ENCODE results near the gene ANKRD55.
"Not testable (repeated sequence)": the region's sequence is repeated elsewhere in the genome, so short reads cannot be mapped to it uniquely, and the experiment has no call there.

Gene ANKRD55

DNA sequence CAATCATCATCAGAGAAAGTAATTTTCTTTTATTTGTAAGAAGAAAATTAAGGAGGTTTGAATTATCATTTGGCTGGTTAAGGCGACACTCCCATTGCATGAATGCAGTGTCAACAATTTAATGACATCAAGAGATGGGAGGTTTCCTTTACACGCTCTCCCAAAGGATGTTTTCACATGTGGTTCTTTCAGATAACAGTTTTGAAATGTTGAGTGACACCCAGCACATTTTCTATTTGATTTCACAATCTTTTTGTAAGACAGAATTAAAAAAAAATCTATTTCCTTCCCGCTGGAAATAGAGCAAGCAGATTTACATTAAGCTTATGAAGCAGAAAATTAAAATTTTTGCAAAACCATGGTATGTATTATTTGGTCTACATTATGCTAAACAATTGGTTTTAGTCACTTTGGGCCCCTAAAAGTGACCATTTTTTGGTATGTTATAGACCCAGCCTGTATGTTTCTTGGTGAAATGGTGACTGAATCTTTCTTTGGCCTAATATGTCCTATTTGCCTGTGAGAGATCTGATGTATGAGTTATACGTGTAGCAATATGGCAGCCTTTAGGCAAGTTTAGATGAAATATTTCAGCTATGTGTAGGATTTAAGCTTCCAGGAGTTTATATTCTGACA, 18.9 kb upstream of the ANKRD55 start:
- no peak for DNase-seq

DNA sequence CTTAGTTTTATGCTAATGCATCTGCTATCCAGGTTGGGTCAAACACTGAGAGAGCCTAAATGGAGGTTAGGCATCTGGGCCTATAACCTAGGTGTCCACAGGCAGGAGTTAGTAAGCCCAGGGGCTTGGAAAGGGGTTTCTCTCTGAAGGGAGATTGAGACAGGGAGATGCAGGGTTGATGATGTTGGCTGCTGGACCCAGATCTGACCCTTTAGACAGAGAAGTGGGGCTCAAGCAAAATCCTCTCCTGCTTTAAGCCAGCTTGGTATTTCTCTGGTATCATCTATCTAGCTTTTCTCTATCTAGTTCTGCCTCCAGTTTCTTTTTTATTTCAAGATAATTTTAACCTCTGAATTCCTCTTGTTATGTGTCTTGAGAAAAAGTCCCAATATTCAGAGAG, 18.3 kb upstream of the ANKRD55 start:
- DNase-seq = no peak

DNA sequence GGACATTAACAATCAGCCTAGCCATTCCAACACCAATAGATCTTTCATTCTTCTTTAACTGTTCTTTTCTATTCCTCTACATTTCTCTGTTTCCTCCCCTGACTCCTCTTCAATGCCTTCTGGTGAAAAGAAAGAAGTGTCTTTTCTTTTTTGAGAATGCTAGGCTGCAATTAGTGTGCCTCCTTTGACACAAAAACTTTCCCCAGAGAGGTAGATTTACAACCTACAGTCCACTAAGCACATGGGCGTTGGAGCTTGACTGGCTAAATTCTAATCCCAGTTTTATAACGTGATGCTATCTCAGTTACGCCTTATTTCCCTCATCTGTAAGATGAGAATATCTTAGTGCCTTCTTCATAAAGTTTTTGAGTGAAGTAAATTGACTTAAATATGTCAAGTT, 16.9 kb upstream of the ANKRD55 start:
- DNase-seq = no peak

DNA sequence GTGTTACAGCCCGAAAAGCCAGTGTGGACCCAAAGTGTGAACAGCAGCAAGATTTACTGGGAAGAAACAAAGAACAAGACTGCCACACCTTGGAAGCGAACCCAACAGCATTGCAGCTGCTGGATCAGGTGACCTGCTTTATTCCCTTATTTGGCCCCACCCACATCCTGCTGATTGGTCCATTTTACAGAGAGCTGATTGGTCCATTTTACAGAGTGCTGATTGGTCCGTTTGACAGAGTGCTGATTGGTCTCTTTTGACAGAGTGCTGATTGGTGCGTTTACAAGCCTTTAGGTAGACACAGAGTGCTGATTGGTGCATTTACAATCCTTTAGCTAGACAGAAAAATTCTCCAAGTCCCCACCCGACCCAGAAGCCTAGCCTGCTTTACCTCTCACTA, 16.0 kb upstream of the ANKRD55 start:
- DNase-seq = not testable (repeated sequence)

DNA sequence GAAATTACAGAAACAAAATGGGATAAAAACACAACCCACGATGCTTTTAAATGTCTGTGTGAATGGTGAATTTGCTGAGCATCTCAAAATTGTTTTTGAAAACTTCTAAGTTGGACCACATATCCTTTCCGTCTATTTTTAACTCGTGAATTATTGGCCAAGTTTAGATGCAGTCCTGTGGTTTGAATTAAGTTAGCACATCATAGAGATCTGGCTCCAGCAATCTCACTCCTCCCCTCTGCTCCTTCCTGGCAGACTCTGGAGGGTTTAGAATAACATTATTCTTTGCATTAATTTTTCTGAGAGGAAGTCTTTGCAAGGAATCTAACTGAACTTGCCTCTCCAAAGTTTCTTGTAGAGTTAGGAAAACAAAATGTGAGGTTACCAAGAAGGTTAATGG, 14.5 kb upstream of the ANKRD55 start:
- DNase-seq = peak; percentile 58

DNA sequence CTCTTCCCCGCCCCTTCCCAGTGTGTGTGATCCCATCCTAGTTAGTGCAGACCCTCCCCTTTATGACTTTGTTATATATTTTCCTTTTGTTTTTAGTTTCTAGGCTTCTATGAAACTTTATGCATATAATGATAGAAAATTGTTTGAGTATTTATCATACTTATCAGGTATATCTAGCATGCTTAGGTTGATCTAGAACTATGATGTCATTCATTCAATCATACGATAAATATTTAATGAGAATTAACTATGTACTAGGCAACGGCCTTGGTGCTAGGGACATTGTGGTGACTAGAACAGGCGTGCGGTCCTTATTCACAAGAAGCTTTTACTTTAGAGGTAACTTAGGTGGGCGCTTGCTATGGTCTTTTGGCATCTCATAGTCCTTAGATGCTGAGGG, 13.6 kb upstream of the ANKRD55 start:
- DNase-seq = no peak

DNA sequence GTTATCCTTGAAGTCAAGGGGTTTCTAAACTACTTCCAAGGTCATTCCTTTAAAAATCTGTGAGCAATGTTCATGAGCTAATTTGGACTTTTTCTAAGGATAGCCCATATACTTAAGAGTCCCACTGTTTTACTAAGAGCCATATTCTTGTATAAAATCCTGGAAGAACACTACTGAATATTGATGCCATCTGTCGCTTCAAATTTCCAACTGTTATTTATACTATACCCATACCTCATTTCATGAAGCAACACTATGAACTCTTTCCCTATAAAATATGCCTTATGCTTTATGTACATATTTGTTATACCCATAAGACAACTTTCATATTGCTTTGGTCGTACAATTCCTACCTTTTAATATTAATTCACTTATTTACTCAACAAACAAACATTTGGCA, 12.4 kb upstream of the ANKRD55 start:
- DNase-seq = no peak

DNA sequence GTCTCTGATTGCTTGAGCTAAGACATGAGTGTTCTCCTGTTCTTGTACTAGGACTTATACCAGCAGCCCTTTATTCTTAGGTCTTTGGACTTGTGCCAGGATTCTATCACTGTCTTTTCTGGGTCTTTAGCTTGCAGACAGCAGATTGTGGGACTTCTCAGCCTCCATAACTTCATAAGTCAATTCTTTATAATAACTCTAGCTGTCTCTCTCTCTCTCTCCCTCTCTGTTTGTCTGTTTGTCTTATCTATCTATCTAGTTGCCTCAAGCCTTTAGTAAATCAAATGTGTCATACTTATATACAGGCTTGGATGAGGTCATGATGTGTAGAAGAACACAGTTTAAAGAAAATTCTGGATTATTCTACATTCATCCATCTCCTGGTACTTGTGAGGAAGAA, 11.5 kb upstream of the ANKRD55 start:
- DNase-seq = no peak

DNA sequence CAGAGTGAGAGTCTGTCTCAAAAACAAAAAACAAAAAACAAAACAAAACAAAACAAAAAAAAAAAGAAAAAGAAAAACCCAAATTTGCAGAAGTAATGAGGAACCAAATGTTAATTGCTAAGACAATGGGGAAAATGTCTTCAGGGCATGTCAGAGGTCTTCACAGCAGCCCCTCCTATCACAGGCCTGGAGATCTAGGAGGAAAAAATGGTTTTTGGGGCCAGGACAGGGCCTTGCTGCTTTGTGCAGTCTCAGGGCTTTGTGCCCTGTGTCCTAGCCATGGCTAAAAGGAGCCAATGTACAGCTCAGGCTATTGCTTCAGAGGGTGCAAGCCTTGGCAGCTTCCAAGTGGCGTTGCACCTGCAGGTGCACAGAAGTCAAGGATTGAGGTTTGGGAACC, 9.1 kb upstream of the ANKRD55 start:
- not testable (repeated sequence) for DNase-seq

DNA sequence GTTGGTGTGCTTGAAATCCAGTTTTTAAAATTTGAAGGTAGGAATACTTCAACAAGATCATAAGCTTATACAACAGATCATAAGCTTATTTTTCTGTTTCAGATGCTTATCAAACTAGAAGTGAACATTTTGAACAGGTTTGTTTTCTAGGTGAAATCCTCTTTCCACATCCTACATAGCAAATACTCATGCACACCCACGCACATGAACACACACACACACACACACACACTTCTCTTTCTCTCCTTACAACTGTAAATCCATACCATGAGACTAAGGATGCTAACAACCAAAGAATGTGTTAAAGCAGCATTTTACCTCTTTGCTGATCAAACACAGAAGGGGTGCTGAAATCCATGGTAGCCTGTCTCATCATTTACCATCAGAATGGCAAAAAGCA, 592 bp downstream of the ANKRD55 start:
- no peak for DNase-seq

DNA sequence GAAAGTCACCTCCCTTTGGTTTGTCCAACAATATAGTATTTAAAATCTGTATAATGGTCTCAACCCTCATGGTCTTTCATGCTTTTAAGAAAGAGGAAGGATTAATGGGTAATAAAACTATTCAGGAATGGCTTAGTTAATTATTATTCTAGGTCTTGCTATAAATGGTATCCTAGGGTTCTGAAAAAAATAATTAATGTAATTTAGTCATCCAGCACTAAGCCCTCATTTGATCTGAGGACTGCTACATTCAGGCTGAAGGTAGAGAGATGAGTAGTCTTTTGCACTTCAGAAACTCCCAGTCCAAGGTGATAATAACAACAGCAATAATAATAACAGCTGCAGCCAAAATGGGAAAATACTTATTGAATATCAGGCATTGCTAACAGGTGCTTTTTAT, 2.6 kb downstream of the ANKRD55 start:
- DNase-seq = no peak

DNA sequence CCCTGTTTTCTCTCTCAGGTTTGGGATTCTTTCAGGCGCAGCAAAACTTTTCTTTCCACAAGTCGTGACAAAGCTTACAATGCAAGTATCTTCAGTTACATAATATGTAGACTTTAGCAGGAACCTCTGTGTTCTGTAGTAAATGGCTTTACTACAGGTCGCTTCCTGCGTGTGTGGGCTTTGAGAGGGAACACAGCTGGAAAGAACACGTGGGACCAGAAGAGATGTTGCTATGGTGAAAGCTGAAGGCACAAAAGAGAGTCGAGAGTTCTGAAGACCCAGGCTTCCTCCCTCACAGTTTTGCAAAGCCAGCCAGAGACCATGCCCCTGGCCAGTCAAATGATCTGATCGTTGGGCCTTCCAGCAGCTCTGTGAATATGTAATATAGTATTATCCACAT, 4.0 kb downstream of the ANKRD55 start:
- no peak for DNase-seq

DNA sequence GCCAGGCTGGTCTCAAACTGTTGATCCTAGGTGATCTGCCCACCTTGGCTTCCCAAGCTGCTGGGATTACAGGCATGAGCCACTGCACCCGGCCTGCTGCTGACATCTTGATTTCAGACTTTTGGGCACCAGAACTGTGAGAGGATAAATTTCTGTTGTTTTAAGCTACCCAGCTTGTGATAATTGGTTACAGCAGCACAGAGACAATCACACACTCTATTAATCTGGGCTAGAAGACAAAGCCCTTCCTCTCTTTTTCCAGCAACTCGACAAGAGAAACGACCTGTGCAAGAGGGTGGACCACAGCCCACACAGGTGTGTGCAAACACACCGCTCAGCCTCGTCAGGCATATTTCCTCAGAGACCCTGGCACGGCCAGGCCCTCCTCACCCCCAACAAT, 4.5 kb downstream of the ANKRD55 start:
- no peak for DNase-seq

DNA sequence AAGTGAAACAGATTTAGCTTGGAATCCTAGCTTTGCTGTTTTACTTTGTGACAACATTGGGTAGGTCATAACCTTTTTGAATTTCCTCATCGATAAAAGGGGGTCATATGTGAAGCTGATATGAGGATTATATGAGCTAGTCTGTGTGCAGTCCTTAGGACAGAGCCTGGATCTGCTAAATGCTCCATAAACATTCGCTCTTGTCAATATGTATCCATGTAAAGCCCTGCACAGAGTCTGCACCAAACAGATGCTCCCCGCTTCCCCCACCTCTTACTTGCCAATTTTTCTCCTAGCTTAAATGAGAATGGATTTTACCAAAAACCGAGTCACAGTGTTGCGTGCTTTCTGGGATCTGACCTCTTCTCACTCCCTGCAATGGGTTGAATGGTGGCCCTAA, 5.4 kb downstream of the ANKRD55 start:
- DNase-seq = no peak

DNA sequence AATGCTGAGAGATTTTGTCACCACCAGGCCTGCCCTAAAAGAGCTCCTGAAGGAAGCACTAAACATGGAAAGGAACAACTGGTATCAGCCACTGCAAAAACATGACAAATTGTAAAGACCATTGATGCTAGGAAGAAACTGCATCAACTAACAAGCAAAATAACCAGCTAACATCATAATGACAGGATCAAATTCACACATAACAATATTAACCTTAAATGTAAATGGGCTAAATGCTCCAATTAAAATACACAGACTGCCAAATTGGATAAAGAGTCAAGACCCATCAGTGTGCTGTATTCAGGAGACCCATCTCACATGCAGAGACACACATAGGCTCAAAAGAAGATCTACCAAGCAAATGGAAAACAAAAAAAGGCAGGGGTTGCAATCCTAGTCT, 9.8 kb downstream of the ANKRD55 start:
- DNase-seq = not testable (repeated sequence)

DNA sequence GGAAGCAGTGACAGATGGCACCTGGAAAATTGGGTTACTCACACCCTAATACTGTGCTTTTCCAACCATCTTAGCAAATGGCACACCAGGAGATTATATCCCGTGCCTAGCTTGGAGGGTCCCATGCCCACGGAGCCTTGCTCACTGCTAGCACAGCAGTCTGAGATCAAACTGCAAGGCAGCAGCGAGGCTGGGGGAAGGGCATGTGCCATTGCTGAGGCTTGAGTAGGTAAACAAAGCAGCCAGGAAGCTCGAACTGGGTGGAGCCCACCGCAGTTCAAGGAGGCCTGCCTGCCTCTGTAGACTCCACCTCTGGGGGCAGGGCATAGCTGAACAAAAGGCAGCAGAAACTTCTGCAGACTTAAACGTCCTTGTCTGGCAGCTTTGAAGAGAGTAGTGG, 11.5 kb downstream of the ANKRD55 start:
- not testable (repeated sequence) for DNase-seq

DNA sequence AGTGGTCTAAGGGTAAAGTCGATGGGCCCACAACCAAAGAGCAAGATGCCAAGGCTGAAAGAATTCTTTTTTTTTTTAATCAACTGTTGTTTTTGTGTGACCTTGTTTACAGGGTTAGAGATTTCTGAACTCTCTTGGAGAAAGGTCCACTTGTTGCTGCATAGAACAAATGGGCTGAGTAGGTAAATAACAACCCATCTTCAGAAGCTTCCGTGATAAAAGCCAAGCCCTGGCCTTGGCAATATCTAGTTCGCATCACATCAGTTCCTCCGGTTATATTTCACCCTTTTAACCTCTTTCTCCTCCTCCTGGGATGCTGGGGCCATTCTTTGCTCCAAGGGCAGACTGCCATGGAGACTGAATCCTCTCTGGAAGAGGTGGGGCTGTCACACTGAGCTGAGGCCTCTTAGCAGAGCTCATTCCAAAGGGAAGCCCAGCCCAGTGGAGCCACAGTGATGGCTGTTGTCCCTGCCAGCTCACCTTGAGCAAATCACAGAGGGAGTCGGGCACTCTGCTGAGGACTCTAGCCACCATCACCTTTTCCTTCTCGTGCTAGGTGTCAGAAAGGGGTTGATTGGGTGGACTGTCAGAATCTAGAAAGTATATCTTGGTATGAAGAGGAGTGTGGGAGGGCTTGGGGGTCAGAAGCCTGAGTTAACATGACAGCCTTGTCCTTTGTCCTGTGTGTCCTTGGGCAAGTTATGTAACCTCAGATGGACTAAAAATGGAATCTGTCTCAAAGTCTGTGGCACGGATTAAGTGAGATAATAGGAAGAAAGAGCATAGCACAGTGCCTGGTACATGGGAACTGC, 17.9 kb downstream of the ANKRD55 start:
- no peak for DNase-seq

DNA sequence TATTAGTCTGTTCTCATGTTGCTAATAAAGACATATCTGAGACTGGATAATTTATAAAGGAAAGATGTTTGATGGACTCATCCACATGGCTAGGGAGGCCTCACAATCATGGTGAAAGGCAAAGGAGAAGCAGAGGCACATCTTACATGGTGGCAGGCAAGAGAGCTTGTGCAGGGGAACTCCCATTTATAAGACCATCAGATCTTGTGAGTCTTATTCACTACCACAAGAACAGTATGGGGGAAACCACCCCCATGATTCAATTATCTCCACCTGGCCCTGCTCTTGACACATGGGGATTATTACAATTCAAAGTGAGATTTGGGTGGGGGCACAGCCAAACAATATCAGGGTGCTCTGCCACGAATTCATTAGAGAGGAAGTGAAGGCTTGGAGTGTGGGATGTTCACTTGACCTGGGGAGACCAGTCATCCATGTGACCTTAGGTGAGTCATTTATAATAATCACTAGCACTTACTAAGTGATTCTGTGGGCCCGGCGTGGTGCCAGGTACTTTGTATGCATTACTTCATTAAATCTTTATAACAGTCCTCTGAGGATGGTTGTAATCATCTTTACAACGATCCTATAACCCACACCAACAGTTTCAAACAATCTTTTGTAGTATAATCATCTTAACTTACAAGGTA, 19.1 kb downstream of the ANKRD55 start:
- not testable (repeated sequence) for DNase-seq

DNA sequence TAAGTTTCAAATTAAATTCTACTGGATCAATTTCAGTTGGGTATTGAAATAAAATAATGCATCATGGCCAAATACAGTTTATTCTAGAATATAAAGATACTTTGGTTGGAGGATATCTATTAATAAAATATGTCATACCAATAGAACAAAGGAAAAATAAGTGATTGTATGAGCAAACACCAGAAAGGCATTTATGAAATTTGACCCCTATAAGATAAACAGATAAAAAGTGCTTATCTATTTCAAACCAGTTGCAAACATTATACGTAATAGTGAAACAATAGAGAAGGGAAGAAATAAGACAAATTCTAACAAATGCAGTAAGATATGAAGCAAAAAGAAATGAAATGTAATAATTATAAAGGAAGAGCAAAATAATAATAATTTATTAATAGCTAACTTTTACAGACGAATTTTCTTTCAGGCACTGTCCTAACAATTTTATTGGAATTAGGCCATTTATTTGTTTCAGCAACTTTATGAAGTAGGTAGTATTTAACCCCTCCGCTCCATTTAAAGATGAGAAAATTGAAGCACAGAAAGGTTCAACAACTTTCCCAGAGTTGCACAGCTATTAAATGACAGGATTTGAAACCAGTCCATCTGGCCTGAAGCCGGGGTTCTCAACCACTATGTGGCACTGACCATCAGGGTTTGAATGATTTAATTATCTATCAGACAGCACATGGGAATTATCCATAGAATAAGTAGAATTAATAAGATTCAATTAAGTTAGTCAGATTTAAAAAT, 20.8 kb downstream of the ANKRD55 start:
- DNase-seq = peak; percentile 14

DNA sequence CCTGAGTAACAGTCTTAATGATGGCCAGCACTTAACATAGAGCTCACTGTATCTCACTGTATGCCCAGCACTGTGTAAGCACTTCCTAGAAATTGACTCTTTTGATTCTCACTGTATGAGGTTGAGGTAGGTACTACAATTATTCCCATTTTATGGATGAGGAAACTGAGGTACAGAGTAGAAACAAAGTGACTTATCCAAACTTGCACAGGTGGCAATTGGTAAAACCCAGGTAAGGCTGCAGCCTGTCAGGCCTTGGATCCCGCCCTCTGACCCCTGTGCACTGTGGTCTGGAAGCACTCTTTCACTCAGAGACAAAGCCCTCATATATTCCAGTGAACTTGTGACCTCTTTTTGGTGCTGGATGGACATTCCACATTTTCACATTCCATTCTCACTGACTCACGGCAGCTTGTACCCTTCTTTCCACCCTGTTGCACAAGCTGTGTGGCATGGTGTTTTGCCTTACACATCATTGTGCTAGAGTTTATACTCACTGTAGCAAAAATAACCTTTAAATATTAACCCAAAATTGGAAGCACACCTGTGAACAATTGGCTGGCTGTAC, 21.7 kb downstream of the ANKRD55 start:
- peak; percentile 74 for DNase-seq

DNA sequence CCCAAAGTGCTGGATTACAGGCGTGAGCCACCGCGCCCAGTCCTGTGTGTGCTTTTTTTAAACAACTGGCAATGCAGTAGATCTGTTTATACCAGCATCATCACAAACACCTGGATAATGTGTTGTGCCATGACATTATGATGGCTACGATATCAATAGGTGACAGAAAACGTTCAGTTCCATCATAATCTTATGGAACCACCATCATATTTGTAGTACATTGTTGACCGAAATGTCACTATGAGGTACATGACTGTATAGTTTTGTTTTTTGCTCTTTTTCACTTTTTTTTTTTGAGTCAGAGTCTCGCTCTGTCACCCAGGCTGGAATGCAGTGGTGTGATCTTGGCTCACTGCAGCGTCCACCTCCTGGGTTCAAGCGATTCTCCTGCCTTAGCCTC, 24.4 kb downstream of the ANKRD55 start:
- DNase-seq = no peak

DNA sequence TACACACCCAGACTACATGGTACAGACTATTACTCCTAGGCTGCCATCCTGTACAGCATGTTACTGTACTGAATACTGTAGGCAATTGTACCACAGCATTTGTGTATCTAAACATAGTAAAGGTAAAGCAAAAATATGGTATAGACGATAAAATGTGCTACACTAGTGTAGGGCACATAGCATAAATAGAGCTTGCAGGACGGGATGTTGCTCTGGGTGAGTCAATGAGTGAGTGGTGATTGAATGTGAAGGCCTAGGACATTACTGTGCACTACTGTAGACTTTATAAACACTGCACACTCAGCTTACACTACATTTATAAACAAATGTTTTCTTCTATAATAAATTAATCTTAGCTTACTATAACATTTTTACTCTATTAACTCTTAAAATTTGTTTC, 25.6 kb downstream of the ANKRD55 start:
- DNase-seq = no peak
